ENCODE data around the gene ELMO1.
"Not testable (repeated sequence)": the region's sequence is repeated elsewhere in the genome, so short reads cannot be mapped to it uniquely, and the experiment has no call there.

Gene ELMO1

DNA sequence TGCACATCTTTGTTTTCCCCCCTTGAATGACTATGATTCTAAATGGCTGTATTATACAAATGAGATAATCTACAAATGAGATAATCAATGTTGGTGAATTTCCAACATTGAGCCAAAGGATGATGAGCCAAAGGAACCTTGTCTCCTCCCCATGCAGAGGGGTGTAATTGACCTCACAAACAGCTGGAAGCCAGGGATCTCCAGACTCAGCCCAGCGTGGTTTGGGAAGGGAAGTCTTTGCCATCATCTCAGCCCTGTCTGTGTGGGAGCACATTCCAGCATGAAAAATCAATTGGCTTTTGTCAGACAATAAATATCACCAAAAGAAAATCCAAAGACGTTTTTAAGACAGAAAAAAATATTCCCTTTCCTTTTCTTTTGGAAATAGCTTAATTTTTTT is 452.9 kb downstream of the ELMO1 start:
- DNase-seq, result no peak

GRCh38 chr7:36994456-36995112 is 454.1 kb downstream of the ELMO1 start:
- no peak for DNase-seq

DNA sequence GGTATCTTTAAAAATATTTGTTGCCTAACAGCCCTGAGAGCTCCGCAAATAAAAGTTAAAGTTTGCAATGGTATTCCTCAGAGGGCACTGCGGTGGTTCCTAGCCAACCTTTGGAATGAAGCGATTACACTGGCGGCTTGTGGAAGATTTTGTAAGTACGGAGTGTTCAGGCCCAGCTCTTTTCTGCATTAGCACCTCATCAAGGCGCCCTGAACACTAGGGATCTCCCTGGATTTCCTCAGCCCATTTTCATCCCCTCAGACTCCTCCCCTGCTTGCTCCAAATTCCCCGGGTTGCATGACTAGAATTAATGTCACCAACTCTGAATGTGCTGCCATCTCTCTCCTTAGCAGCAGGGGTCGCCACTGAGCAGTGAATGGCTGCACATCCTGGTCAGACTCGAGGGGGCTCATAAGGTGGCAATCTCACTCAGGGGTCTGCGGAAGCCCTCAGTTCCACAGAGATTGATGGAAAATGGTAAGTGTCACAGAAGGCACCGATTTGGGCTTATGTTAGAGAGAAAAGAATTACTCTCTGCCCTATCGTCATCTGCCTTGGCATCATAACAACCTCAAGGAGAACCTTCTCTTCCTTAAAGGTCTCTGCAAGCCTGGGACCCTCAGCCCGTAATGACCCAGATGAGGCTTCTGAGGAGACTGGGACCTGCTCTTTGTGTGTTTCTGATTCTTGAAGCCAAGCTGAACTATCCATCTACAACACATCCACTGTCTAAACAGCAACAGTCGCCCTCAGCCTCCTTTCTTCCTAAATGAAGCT is 461.5 kb downstream of the ELMO1 start:
- no peak for DNase-seq

DNA sequence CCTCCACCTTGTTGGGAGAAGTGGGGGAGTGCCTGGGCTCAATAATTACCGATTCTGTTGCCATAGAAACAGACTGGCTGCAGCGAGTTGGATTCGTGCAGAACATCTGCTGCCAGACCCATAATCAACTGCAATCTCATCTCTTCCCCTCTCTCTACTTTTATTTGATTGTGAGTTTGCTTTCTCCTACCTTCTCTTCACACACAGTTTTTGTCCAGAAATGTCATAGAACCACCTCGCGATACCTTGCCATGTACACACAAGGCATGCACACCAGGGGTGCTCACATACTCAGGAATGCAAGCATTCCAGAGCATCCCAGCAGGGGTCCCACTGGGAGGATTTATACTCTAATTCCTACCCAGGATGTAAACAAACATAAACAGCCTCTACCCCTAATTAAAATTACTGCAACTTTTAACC is 462.1 kb downstream of the ELMO1 start:
- no peak for DNase-seq

- no peak for DNase-seq
Measured at GRCh38 chr7:36985866-36986400, 462.7 kb downstream of the ELMO1 start.

- no peak for DNase-seq
Measured at GRCh38 chr7:36985316-36985715, 463.3 kb downstream of the ELMO1 start.

- DNase-seq, result no peak
Measured at GRCh38 chr7:36984710-36985312, 463.9 kb downstream of the ELMO1 start.

GRCh38 chr7:36984041-36984521 is 464.6 kb downstream of the ELMO1 start:
- no peak for DNase-seq

GRCh38 chr7:36982766-36983165 is 465.9 kb downstream of the ELMO1 start:
- no peak for DNase-seq

DNA sequence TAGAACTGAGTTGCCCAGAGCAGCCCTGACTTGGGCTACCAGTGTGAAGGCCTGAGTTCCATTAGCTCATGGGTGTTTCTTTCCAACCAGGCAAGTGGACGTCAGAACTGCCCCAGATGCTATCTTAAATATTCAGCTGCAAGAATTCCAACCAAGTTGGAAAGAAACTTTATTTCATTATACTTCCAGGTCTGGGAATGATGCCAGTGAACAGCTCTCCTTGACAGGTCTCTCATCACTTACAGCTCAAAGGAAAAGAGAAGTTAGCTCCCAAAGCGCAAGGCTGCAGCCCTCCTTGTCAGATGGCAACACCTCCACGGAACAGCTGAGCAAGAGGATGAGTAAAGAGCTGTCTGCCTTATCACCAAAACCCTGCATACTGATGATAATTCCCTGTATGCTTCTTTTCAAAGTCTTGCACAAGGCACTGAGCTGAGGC is 468.8 kb downstream of the ELMO1 start:
- DNase-seq, result no peak

GRCh38 chr7:36978461-36978860 is 470.2 kb downstream of the ELMO1 start:
- no peak for DNase-seq

GRCh38 chr7:36977878-36978277 is 470.8 kb downstream of the ELMO1 start:
- no peak for DNase-seq

GRCh38 chr7:36973534-36973933 is 475.1 kb downstream of the ELMO1 start:
- not testable (repeated sequence) for DNase-seq

GRCh38 chr7:36972140-36972518 is 476.5 kb downstream of the ELMO1 start:
- DNase-seq, result no peak

DNA sequence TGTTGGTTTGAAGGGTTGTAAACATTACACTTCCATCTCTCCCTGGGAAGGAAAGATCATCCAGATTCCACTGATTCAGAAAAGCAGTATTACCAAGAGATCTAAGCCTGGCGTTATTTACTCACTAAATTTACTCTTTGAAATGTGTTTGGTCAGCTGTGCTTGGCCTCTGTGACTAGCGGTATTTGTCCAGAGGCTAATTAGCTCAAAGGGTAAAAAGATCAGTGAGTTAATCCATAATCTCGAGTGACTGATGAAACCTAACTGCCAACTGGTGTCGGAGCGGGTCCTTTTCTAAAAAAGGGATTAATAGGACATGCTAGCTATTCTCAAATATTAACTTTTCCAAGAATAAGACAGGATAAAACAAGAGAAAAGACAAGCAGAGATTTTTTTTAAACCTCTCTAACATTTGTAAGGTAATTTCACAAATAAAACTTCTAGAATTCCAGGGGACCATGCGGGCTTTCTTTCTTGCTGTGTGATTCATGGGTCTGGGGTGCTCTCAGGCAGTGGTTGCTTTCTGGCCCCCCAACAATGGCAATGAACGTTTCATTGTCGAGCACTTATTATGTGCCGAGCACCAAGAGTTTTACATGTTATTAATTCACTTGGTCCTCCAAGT is 477.0 kb downstream of the ELMO1 start:
- DNase-seq, result no peak

- no peak for DNase-seq
Measured at GRCh38 chr7:36970551-36971514, 477.8 kb downstream of the ELMO1 start.

DNA sequence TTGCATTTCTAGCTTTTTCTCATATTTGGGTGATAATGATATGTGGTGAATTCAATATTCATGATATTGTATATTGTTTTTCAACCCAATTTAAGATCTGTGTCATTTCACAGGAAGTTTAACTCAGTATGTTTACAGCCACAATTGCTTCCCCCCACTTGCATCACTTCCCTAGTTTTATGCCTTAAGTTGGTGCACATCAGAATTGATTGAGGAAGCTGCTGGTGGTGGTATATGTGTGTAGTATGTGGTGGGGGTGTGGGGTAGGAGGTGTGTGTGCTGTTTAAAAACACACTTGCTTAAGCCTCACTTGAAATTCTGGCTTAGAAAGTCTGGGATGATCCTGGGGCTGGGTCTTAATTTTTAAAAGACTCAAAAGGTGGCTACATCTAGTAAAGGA is 479.3 kb downstream of the ELMO1 start:
- DNase-seq, result no peak

- DNase-seq, result peak; percentile 56
Measured at GRCh38 chr7:36967387-36967786, 481.3 kb downstream of the ELMO1 start.

DNA sequence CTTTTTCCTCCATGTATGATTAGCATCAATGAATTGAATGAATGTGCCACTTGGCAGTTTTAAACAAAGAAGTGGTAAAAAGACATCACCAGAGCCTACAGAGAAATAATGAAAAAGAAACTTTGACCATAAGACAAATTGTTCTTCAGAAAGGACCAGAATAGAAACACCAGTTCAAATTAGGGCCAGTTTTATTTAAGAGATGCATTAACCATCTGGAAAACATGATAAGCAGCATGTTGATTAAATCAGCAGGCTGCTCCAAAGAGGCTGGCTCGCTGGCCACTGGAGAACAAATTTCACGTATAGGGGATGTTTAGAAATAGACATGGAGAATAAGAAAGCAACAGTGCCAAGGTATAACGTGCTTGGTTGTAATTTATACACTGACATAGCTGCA is 482.0 kb downstream of the ELMO1 start:
- no peak for DNase-seq

- no peak for DNase-seq
Measured at GRCh38 chr7:36966039-36966438, 482.6 kb downstream of the ELMO1 start.

- no peak for DNase-seq
Measured at GRCh38 chr7:36965625-36966024, 483.0 kb downstream of the ELMO1 start.

GRCh38 chr7:36964297-36964696 is 484.4 kb downstream of the ELMO1 start:
- DNase-seq, result no peak
